Mammary epithelial cell (primary cell): ENCODE data around the gene BMP3.

ENCODE experiments used
- EZH2 ChIP-seq: IDR thresholded peaks from 2 replicates; pipeline ENCODE4 v1.6.1; 2012; ENCODE audit warnings: low read length, inconsistent platforms, borderline replicate concordance
- TF ChIP-seq, protein P1 (sequence below), 2 donors: IDR thresholded peaks in 1 of 2; conservative IDR thresholded peaks in 1 of 2; 2 replicates each; pipeline ENCODE4 v1.5.1; 2011 to 2012; ENCODE audit warnings: inconsistent platforms in 2 of 2, low read length in 2 of 2, mild to moderate bottlenecking in 2 of 2, control low read depth in 1 of 2, low read depth in 1 of 2; ENCODE audit not compliant: insufficient read depth in 1 of 2; ENCODE audit errors: extremely low read depth in 1 of 2

DNA sequence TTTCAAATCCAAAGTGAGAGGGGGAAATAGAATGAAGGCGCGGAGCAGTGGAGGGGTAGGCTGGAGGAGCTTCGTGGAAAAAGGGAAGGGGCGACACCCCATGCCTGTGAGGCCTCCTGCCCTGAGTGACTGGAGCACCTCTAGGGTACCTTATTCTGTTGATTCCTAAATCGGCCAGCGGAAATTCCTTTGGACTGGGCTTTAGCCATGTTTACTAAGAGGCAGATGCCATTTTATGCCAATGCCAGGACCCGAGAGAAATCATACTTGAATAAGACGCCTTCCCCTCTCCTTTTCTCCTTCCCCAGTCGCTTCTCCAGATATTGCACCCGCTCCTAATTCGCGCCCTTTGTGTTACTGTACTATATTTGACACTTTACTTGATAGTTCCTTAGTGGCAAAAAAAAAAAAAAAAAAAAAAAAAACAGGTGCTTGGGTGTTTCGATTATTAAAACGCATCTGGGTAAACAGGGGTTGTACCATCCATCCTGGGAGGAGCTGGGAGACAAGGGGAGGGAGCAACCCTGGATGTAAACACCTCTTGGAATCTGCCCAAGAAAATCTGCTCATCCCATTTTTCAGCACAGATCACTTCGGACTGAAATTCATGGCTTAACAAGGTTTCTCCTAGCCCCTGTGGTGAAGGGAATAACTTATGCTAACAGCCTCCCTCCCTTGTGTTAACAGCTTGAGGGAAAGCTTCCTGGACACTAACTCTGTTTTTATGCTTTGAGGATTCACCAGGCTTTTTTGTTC is 1.5 kb downstream of the BMP3 start:
- no peak for TF ChIP-seq EZH2
- TF ChIP-seq, protein P1, sequence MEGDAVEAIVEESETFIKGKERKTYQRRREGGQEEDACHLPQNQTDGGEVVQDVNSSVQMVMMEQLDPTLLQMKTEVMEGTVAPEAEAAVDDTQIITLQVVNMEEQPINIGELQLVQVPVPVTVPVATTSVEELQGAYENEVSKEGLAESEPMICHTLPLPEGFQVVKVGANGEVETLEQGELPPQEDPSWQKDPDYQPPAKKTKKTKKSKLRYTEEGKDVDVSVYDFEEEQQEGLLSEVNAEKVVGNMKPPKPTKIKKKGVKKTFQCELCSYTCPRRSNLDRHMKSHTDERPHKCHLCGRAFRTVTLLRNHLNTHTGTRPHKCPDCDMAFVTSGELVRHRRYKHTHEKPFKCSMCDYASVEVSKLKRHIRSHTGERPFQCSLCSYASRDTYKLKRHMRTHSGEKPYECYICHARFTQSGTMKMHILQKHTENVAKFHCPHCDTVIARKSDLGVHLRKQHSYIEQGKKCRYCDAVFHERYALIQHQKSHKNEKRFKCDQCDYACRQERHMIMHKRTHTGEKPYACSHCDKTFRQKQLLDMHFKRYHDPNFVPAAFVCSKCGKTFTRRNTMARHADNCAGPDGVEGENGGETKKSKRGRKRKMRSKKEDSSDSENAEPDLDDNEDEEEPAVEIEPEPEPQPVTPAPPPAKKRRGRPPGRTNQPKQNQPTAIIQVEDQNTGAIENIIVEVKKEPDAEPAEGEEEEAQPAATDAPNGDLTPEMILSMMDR (conservative IDR thresholded peaks at IDR 0.05 in 1 of 2, IDR thresholded peaks at IDR 0.05 in 1 of 2; ENCODE audit: extremely low read depth in 1 of 2, insufficient read depth in 1 of 2, low read depth in 1 of 2, low read length in 2 of 2) = no peak
